GM19193 (cell line): ENCODE results near the gene SYK.

Source experiments
- POLR2A ChIP-seq: IDR thresholded peaks from 4 replicates; pipeline ENCODE4 v1.6.1; 2011; ENCODE audit not compliant: insufficient read depth, insufficient read length; ENCODE audit errors: extremely low read depth

Gene SYK

DNA sequence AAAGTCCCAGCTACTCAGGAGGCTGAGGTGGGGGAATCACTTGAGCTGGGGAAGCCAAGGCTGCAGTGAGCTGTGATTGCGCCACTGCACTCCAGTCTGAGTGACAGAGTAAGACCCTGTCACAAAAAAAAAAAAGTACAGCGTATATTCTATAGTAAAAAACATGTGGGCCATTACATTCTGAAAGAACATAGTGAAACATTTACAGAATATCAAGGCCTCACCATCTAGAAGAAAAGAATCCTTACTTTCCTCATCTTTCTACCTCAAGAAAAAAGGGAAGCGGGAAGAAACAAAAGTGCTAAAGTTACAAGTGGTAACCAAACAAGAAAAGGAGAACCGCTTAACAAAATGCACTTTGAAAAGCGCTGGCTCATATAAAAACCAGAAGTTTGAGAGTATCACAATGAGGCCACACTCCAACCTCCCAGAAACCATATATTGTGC lies 5.7 kb upstream of the SYK start:
- TF ChIP-seq POLR2A: no peak

DNA sequence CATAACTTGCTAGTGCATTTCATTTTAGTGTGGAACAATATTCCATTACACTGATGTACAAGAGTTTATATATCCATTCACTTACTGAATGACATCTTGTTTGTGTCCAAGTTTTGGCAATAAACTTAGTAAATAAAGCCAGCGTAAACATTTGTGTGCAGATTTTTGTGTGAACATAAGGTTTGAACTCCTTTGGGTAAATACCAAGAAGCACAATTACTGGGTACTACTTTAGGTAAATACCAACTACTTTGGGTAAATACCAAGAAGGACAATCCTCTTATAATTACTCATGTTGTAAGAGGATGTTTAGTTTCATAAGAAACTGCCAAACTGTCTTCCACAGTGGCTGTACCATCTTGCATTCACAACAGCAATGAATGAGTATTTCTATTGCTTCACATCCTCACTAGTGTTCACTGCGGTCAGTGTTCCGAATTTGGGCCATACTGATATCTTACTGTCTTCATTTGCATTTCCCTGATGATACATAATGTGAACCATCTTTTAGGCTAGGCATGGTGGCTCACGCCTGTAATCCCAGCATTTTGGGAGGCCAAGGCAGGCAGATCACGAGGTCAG lies 2.3 kb upstream of the SYK start:
- no peak for TF ChIP-seq POLR2A

GRCh38 chr9:90801973-90802322 lies 329 bp downstream of the SYK start:
- TF ChIP-seq POLR2A: no peak

DNA sequence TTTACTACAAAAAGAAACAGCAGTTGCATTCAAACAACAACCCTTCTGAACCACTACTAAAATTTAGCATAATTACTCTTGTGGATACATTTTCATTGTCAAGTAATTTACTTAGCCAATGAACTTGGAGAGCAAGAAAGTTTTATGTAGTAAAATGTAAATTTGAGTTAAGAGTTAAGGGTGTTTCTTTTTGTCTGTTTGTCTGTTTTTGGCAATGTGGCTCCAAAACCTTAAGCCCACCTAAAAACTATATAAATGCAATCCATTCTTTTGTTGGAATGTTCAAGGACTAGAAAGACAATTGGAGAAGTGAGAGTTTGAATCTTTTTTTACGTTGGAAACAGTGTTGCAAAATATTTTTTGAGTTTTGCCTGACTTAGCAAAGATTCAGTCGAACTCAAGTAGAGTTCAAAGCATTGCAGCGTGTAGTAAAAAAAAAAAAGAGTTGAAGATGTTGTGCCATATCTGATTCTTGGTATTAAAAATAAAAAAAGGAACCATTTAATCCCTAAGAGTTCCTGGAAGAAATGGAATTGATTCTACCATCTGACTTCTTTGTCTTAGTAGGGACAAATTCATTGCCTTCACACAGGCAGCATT lies 867 bp downstream of the SYK start:
- no peak for TF ChIP-seq POLR2A

DNA sequence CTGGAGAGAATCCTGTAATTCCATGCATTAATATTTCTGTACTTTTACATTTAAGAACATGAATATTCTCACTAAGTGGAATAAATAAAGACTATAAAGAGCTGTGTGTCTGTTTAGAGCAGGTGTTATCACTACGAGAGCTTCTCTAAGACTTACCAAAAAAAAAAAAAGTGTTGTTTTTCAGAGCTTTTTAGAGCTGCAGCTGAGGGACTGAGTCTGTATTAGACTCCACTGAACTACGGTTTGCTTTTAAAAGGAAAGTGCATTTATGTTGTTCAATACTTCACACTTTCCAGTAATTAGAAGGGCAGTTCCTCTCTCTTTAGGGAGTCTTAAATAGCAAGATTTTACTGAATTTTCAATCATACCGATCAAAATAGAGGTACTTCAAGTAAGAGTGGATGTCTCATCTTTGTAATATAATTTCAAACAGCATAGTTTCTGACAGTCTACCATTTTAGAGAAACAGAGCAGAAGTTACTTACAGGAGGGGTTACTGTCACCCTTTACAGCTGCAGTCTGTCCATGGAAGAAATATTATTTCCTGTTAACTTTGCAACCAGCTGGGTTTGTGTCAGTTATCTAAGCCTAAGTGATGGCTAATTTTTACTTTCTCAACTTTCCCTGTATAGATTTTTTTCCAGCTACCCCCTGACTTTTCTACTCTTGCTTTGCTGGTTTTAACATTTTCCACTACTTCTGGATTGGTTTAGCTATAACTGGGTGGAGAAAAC lies 2.4 kb downstream of the SYK start:
- no peak for TF ChIP-seq POLR2A

GRCh38 chr9:90805006-90805996 lies 3.7 kb downstream of the SYK start:
- TF ChIP-seq POLR2A: no peak

DNA sequence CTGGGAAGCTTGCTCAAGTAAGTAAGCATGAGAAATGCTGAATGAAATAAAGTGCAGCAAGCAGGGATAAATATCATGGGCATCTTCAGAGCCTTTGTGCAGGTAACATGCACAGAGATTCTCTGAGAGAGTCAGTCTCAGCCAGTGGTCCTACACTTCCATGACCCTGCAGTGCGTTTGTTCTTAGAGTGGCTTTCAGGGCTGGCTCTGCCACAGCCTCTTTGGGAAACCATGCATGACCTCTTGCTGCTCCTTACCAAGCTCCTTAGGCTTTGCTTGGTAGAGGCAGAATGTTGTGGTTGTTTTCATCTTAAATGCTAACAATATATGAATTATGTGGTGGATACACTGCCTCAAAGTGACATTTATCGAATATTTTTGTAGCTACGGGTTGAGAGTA lies 5.4 kb downstream of the SYK start:
- TF ChIP-seq POLR2A: no peak

- TF ChIP-seq POLR2A: no peak
Measured at GRCh38 chr9:90808398-90808797, 6.8 kb downstream of the SYK start.

DNA sequence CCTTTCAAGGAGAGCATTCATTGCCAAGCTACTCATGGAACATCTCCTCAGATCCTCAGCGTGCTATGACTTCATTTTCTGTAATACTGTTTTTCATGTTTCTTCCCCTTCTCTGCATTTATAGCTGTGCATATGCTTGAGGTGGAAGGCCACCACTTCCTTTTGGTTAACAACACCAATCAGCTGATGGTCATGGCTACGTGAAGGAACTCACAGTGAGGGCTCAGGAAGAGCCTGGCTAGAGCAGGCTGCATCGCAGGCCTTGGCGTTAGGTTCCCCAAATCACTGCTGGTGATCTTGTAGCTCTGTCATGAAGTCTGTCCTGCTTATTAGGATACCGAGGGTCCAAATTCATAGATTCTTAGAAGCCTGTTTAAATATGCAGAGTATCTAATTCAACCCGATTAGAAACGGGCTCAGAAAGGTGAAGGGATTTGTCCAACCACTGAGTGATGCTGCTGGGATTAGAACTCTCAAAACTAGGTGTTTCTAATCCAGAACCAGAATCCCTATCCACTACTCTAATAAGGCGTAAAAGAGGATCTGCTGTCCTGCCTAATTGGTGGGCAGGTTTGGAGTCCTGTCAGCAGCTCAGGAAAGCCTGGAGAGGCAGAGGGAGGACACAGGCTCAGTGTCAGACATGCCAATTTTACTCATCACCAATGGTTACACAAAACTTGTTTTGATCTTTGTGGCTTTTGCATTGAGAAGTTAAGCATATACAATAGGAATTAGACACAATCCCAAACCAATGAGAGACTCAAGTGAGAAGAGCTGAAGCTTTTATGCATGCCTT lies 7.5 kb downstream of the SYK start:
- no peak for TF ChIP-seq POLR2A

GRCh38 chr9:90810691-90811090 lies 9.1 kb downstream of the SYK start:
- TF ChIP-seq POLR2A: no peak

DNA sequence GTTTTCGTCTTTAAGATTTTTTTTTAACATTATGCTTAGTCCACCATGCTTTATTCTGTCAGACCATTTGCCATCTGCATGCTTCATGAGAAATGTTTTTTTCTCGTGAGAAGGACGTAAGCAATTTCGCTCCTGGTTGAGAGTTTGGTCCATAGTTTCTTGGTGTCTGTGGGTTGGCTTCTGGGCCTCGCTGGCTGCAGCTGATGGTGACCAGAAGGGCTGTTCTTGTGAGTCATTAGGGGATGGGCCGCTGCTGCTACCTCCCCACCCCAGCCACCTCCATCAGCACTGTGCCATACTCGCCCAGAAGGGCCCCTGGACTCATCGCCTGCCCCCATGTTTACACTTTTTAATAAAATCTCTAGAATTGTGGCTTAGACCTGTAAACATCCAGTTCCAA lies 11.4 kb downstream of the SYK start:
- no peak for TF ChIP-seq POLR2A

GRCh38 chr9:90813523-90813922 lies 11.9 kb downstream of the SYK start:
- TF ChIP-seq POLR2A: no peak

GRCh38 chr9:90814355-90814754 lies 12.7 kb downstream of the SYK start:
- no peak for TF ChIP-seq POLR2A

GRCh38 chr9:90815183-90815943 lies 13.7 kb downstream of the SYK start:
- TF ChIP-seq POLR2A: no peak

GRCh38 chr9:90815944-90816357 lies 14.3 kb downstream of the SYK start:
- no peak for TF ChIP-seq POLR2A
